T1000 (cell line): ENCODE results near the gene HIVEP3.

Experiments
- DNase-seq: peaks from one replicate; lab custom pipeline; 2025; ENCODE audit warnings: mixed read lengths; lab: John Stamatoyannopoulos, UW

The HIVEP3 gene

DNA sequence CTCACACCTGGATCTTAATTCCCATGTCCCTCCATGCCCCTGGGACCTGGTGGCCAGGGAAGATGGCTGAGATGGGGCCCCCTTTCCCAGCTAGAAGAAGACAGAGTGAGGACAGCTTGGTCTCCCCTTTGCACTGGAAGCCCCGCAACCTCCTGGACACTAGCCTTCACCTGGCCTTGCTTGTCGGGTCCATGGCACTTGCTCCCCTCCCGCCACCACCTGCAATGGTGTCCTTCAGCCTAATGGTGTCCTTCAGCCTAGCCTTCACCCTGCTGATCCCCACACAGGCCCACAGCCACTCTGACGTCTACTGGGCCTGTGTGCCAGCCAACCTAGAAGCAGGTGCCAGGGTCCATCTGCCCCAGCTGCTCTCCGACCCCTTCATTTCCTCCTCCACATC is 388.3 kb downstream of the HIVEP3 start:
- no peak for DNase-seq

- no peak for DNase-seq
Measured at GRCh38 chr1:41529621-41530395, 388.9 kb downstream of the HIVEP3 start.

GRCh38 chr1:41528726-41529605 is 389.8 kb downstream of the HIVEP3 start:
- no peak for DNase-seq

GRCh38 chr1:41528106-41528505 is 390.6 kb downstream of the HIVEP3 start:
- no peak for DNase-seq

DNA sequence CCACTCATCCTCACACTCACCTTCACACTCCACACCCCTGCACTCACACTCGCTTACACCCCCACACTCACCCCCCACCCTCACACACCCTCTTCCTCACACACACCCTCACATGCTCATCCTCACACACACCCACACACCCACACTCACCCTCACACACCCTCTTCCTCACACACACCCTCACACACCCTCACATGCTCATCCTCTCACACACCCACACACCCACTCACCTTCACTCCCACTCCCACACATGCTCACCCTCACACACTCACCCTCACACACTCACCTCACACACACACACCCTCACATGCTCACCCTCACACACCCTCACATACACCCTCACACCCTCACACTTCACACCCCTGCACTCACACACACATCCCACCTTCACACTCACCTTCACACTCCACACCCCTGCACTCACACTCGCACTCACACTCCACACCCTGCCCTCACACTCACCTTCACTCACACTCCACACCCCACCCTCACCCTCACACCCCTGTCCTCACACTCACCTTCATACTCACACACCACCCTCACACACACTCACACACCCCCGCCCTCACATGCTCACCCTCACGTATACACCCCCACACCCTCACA is 391.7 kb downstream of the HIVEP3 start:
- no peak for DNase-seq

- DNase-seq = no peak
Measured at GRCh38 chr1:41525891-41526587, 392.7 kb downstream of the HIVEP3 start.

DNA sequence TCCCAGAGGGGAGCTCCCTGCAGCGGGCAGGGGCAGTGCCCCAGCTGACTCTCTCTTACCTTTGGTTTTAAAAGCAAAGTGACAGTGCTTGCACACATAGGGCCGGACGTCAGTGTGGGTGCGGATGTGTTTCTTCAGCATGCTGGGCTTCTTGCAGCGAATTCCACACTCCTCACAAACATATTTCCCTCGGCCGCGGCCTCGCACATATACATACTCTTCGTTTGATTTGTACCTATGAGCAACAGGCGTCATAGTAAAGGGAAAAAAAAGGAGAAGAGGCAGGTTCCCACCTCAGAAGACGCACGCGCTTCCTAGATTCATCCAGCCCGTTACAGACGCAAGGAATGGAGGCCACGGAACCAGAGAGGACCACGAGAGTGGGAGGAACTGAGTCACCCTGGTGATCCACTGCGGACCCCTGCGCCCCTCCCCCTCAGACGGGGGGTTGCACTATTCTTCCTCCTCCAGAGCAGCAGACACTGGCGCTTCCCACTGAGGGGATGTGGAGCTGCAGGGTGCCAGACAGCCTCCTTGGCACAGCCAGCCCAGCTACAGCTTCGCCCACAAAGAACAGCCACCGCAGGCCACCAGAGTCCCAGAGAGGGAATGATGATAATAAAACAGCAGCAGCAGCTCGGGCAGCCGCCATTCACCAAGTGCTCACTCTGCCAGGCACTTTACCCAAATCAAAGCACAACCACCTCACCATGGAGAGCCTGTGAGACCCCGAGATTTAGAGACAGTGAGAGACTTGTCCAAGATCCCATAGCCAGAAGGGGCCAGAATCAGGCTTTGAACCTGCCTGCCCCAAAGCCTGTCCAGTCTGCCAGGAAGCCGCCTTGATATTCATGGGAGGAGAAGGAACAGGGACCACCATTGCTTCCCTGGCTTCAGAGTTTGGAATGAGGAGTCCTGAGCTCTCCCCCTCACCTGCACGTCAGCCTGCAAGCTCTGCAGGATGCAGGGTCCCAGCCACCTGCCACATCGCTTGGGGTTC is 393.7 kb downstream of the HIVEP3 start:
- no peak for DNase-seq

- no peak for DNase-seq
Measured at GRCh38 chr1:41523949-41524675, 394.6 kb downstream of the HIVEP3 start.

DNA sequence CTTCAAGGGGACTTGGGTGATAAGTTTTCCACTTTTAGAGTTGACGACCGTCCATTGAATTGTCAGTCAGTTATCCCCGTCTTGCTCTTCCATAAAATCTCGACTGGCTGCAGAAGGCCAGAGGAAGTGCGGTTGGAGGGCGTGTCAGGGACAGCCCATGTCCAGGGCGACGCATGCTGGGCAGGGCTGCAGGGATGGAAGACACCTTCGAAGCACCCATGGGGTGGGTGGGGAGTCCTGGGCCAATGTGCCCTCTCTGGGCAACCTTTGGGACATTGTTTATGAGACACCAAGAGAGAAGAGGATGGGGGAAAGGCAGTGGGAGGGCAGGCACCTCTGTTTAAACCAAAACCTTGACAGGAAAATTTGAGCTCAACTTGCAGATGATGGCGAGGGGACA is 395.7 kb downstream of the HIVEP3 start:
- no peak for DNase-seq

DNA sequence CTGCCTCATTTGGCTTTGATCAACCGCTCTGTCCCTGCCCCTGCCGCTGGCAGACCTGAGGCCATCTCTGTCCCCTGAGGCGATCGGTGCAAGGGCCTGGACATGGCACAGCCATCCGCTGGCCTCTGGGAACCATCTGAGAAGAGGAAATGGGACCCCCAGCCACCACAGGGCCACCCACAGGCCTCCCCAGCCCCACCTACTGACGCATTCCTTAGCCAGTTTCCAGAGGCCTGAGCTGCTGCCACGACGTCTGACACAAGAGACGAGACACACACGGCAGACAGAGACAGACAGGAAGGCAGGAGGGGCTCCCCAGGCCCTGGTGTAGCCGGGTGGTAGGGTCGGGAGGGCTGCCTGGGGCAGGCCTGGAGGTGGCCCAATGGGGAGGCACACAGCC is 397.0 kb downstream of the HIVEP3 start:
- DNase-seq = no peak

DNA sequence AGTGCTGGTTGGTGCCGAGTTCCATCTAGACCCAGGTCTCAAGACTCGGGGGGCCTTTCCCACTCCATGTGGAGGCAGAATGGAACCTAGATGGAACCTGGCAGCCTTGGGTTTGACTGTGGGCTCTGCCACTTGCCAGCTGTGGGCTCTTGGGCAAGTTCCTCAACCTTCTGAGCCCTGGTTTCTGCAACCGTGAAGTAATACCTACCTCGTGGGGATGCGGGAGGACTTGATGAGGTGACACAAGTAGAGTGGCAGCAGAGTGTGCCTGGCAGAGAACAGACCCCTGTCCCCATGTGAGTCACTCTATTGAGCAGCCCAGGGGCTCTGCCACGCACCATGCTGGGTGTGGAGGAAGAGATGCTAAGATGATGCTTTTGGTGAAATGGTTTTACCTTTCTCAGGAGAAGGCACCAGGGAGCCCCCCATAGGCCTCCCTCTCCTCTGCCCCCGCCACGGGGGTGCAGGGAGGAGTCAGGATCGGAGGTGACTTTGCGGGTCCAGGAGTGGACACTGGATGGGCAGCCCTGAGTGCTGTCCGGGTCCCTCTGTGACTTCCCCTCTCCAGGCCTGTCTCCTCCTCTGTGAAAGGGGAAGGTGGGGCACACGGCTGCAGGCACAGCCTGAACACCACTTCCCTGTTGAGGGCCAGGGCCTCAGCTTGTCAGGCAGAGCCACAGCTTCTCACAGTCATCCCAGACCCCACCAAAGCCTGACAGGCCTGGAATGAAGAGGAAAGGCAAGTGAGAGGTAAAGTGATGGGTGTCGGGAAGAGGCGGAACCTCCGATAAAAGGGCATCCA is 397.6 kb downstream of the HIVEP3 start:
- DNase-seq = no peak

GRCh38 chr1:41519667-41520066 is 399.1 kb downstream of the HIVEP3 start:
- no peak for DNase-seq

- DNase-seq = no peak
Measured at GRCh38 chr1:41518471-41518870, 400.3 kb downstream of the HIVEP3 start.

GRCh38 chr1:41517062-41517438 is 401.7 kb downstream of the HIVEP3 start:
- no peak for DNase-seq

DNA sequence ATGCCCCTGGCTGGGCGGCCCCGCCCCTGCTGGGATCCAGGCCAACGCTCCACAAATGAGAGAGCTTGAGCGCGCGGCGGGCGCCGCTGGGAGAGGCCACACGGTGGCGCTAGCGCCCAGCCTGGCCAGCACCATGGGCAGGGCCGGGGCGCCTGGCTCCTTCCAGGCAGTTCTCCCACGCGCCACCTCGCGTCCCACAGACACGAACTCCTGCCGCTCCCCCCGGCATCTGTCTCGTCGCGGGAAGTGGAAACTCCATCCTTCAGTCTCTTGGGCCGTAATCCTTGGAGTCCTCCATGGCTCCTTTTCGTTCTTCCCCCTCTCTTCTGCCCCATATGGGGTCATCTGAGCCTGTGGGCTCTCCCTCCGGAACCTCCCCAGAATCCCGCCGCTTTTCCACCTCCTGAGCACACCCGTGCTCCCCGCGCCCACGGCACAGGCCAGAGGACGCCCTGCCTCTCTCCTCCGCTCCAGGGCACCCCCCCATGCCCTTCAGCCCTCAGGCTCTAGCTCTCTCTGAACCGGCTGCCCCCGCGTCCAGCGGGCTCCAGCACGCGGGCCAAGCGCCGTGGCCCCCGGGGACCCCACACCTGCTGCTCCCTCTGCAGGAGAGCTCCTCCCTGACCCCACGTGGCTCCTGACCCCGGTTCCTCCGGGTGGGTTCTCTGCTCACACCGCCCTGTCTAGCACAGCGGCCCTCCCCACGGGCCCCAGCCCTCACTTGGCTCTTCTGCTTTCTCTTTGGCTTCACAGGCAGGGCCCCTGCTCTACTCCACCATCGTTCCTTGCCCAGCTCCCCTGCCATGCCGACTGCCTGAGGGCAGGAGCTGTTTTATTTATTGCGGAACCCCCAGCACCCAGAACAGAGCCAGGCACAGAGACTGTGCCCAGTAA is 402.3 kb downstream of the HIVEP3 start:
- DNase-seq = peak; percentile 93

GRCh38 chr1:41515778-41516167 is 402.9 kb downstream of the HIVEP3 start:
- no peak for DNase-seq

GRCh38 chr1:41515131-41515678 is 403.5 kb downstream of the HIVEP3 start:
- DNase-seq = peak; percentile 19

DNA sequence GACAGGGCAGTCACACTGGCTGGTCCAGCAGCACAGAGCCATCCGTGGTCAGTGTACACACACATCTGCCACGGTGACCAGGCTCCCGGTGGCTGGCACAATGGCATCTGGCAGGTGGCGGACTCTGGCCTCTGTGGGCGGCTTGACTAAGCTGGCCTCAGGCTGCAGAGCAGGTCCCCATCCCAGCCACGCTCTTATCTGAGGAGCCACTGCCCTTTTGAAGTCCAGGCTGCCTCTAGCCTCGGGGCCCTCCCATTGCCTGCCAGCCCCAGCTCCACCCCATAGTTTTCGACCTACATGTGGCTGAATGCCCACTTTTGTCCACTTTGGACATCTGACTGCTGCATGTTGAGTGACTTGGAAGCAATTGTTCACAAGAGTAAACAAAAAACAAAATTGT is 404.3 kb downstream of the HIVEP3 start:
- no peak for DNase-seq
